K562 (cell line): Measurements from ENCODE around the gene LSM4. TPM values are rescaled to one million over a fixed set of nuclear protein-coding genes. Genes with fewer than 3 reads are reported as not detected.

Experiments used
- DIDO1 ChIP-seq: fragments of 450-650 bp; IDR thresholded peaks from 2 replicates; pipeline ENCODE4 v1.6.1; 2016; ENCODE audit warnings: low read depth, missing biosample characterization, missing genetic modification characterization
- JUN ChIP-seq, 2 experiments: sonication (generic) in 1 of 2; formaldehyde crosslinking in 1 of 2; IDR thresholded peaks; 2 replicates each; pipeline versions ENCODE4 v1.6.1 to v1.8.0; 2012 to 2022; ENCODE audit warnings: borderline replicate concordance in 2 of 2, mild to moderate bottlenecking in 2 of 2, improper control_type of control experiment in 1 of 2, low read depth in 1 of 2, low read length in 1 of 2, missing genetic modification reagents in 1 of 2
- LCOR ChIP-seq: sonication (generic); formaldehyde crosslinking; IDR thresholded peaks from 2 replicates; pipeline ENCODE4 v1.8.0; 2022; ENCODE audit warnings: mild to moderate bottlenecking, missing genetic modification reagents
- NCOA6 ChIP-seq: fragments of 450-650 bp; IDR thresholded peaks from 2 replicates; pipeline ENCODE4 v1.6.1; 2017; ENCODE audit warnings: mild to moderate bottlenecking
- NR2F6 ChIP-seq: fragments of 450-650 bp; formaldehyde crosslinking; IDR thresholded peaks from 2 replicates; pipeline ENCODE4 v1.4.0; 2020; ENCODE audit warnings: mild to moderate bottlenecking
- PRPF4 ChIP-seq: fragments of 200-400 bp; formaldehyde crosslinking; IDR thresholded peaks from one replicate; pipeline ENCODE4 v1.6.1; 2017; ENCODE audit warnings: low read length, low read depth, mild to moderate bottlenecking; ENCODE audit not compliant: insufficient read depth, poor library complexity, severe bottlenecking
- SP1 ChIP-seq: sonication (generic); formaldehyde crosslinking; IDR thresholded peaks from 2 replicates; pipeline ENCODE4 v1.8.1; 2022; ENCODE audit warnings: mild to moderate bottlenecking, missing genetic modification reagents
- polyA plus RNA-seq, 8 experiments: library from polyadenylated mRNA; depleted of rRNA in 4 of 8; stranded (reverse) in 5 of 8; unstranded in 3 of 8; fragments of >200 nt; fragmentation: Nextera tagmentation in 2 of 8; fragmentation: Illumina TruSeq in 1 of 8; extraction: Ambion mirVana in 2 of 8; extraction: Trizol in 1 of 8; gene quantifications; 2 replicates each; pipeline versions ENCODE4 v1.2.1 to v1.2.3, GENCODE V29; 2011 to 2014; ENCODE audit warnings: inconsistent platforms in 1 of 8, missing spikeins in 1 of 8
- total RNA-seq, 7 experiments: library from RNA; depleted of rRNA in 6 of 7; stranded (reverse); fragments of >200 nt in 6 of 7; fragmentation: Illumina TruSeq in 2 of 7; extraction: Trizol in 2 of 7; gene quantifications; 2 replicates each; pipeline versions ENCODE4 v1.2.1 to v1.2.3, GENCODE V29; 2011 to 2021; ENCODE audit warnings: low replicate concordance in 1 of 7
- TF ChIP-seq, protein P1 (sequence below), 2 experiments: fragments of 450-650 bp; formaldehyde crosslinking in 1 of 2; IDR thresholded peaks; 2 replicates each; pipeline versions ENCODE4 v1.4.0 to v1.6.1; 2014 to 2020; ENCODE audit warnings: mild to moderate bottlenecking in 2 of 2, borderline replicate concordance in 1 of 2, low read depth in 1 of 2
- TF ChIP-seq, protein P2 (sequence below), 2 experiments: fragments of 250-450 bp in 1 of 2; fragments of 450-650 bp in 1 of 2; sonication (Bioruptor Pico) in 1 of 2; IDR thresholded peaks; 2 replicates each; pipeline versions ENCODE4 v1.6.1 to v1.8.0; 2016 to 2021; ENCODE audit warnings: mild to moderate bottlenecking in 2 of 2, moderate library complexity in 2 of 2, missing compliant biosample characterization in 1 of 2, missing genetic modification characterization in 1 of 2
- TF ChIP-seq, protein P3 (sequence below): fragments of 450-650 bp; IDR thresholded peaks from 2 replicates; pipeline ENCODE4 v1.6.1; 2016; ENCODE audit warnings: mild to moderate bottlenecking
- TF ChIP-seq, protein P4 (sequence below): fragments of 250-450 bp; sonication (Bioruptor Pico); IDR thresholded peaks from 2 replicates; pipeline ENCODE4 v1.5.0; 2020; ENCODE audit warnings: mild to moderate bottlenecking, borderline replicate concordance

The LSM4 gene
- total and polyA plus RNA-seq, 9 of the 15 experiments (the other 6 are each of a cell fraction or from before 2014, with no cell fraction given) = 11.9 to 763 (median 202) TPM

DNA sequence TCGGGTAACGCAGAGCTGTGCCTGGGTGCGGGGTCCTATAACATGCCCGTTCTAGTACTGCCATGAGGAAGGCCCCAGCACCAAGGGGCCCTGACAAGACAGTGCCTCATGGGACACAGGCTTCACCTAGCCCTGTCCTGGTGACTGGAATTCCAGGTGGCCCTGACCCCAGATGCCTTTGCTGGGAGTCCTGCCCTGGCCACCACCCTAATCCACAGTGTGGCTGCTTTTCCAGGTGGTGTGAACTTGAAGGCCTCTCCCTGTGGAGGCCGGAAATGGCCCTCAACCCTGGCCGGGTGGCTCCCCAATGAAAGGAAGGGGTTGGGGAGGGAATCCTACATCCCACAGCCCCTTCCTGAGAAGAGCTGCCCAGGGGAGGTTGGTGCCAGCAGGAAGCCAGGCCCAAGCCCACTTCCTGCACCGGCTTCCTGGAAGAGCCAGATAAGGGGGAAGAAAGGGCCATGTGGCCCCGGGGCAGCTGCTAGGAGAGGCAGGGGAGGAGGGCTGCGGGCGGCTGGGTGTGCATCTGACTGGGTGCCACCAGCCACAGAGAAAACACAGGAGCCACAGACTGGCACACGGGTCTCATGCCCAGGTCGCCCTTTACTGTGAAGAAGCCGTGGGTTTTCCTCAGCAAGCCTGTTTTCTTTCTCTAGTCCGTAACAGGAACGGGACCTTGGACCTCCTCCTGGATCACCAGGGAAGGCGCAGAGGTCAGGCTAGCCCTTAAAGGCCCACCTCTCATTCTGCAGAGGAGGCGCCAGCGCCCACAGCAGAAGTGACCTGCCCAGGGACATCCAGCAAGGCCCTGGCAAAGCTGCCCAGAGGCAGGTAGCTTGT, 4.7 kb downstream of the LSM4 start (continued):
- TF ChIP-seq, protein P1, sequence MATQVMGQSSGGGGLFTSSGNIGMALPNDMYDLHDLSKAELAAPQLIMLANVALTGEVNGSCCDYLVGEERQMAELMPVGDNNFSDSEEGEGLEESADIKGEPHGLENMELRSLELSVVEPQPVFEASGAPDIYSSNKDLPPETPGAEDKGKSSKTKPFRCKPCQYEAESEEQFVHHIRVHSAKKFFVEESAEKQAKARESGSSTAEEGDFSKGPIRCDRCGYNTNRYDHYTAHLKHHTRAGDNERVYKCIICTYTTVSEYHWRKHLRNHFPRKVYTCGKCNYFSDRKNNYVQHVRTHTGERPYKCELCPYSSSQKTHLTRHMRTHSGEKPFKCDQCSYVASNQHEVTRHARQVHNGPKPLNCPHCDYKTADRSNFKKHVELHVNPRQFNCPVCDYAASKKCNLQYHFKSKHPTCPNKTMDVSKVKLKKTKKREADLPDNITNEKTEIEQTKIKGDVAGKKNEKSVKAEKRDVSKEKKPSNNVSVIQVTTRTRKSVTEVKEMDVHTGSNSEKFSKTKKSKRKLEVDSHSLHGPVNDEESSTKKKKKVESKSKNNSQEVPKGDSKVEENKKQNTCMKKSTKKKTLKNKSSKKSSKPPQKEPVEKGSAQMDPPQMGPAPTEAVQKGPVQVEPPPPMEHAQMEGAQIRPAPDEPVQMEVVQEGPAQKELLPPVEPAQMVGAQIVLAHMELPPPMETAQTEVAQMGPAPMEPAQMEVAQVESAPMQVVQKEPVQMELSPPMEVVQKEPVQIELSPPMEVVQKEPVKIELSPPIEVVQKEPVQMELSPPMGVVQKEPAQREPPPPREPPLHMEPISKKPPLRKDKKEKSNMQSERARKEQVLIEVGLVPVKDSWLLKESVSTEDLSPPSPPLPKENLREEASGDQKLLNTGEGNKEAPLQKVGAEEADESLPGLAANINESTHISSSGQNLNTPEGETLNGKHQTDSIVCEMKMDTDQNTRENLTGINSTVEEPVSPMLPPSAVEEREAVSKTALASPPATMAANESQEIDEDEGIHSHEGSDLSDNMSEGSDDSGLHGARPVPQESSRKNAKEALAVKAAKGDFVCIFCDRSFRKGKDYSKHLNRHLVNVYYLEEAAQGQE (IDR thresholded peaks at IDR 0.05; ENCODE audit: borderline replicate concordance) = peak; percentile 14; the same call in 1 of the 2 replicates
- TF ChIP-seq, protein P1 (CRISPR knock-in tag; IDR thresholded peaks at IDR 0.05; ENCODE audit: low read depth) = no peak
- TF ChIP-seq JUN (IDR thresholded peaks at IDR 0.05; ENCODE audit: borderline replicate concordance, low read depth, low read length) (no peak), JUN (CRISPR knock-in tag; IDR thresholded peaks at IDR 0.05; ENCODE audit: borderline replicate concordance) (no peak), SP1 (CRISPR knock-in tag) (no peak), NCOA6 (no peak), NR2F6 (CRISPR knock-in tag) (no peak), LCOR (CRISPR knock-in tag) (no peak), DIDO1 (tag) (no peak), PRPF4 (no peak)
- TF ChIP-seq, protein P2, sequence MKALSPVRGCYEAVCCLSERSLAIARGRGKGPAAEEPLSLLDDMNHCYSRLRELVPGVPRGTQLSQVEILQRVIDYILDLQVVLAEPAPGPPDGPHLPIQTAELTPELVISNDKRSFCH (CRISPR knock-in tag; IDR thresholded peaks at IDR 0.05) = no peak
- TF ChIP-seq, protein P2 (tag; IDR thresholded peaks at IDR 0.05) = peak; percentile 57; the same call in 1 of the 2 replicates
- TF ChIP-seq, protein P3, sequence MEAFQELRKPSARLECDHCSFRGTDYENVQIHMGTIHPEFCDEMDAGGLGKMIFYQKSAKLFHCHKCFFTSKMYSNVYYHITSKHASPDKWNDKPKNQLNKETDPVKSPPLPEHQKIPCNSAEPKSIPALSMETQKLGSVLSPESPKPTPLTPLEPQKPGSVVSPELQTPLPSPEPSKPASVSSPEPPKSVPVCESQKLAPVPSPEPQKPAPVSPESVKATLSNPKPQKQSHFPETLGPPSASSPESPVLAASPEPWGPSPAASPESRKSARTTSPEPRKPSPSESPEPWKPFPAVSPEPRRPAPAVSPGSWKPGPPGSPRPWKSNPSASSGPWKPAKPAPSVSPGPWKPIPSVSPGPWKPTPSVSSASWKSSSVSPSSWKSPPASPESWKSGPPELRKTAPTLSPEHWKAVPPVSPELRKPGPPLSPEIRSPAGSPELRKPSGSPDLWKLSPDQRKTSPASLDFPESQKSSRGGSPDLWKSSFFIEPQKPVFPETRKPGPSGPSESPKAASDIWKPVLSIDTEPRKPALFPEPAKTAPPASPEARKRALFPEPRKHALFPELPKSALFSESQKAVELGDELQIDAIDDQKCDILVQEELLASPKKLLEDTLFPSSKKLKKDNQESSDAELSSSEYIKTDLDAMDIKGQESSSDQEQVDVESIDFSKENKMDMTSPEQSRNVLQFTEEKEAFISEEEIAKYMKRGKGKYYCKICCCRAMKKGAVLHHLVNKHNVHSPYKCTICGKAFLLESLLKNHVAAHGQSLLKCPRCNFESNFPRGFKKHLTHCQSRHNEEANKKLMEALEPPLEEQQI = no peak
- TF ChIP-seq, protein P4, sequence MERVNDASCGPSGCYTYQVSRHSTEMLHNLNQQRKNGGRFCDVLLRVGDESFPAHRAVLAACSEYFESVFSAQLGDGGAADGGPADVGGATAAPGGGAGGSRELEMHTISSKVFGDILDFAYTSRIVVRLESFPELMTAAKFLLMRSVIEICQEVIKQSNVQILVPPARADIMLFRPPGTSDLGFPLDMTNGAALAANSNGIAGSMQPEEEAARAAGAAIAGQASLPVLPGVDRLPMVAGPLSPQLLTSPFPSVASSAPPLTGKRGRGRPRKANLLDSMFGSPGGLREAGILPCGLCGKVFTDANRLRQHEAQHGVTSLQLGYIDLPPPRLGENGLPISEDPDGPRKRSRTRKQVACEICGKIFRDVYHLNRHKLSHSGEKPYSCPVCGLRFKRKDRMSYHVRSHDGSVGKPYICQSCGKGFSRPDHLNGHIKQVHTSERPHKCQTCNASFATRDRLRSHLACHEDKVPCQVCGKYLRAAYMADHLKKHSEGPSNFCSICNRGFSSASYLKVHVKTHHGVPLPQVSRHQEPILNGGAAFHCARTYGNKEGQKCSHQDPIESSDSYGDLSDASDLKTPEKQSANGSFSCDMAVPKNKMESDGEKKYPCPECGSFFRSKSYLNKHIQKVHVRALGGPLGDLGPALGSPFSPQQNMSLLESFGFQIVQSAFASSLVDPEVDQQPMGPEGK (CRISPR knock-in tag) = peak; percentile 68; the same call in 1 of the 2 replicates
